CD14-positive monocyte (primary cell): ENCODE results near the gene NEMP1. TPM values are rescaled to one million over a fixed set of nuclear protein-coding genes. Genes with fewer than 3 reads are reported as not detected.

Source experiments
- DNase-seq, 3 donors: peaks; one replicate each; pipeline ENCODE4 v3.0.0-alpha.2; 2011 to 2022
- H2AFZ ChIP-seq: 2 replicates; pipeline ENCODE4 v1.6.0; 2012; ENCODE audit warnings: mild to moderate bottlenecking, low read depth, low read length, inconsistent platforms; ENCODE audit not compliant: insufficient read depth, poor library complexity, severe bottlenecking
- H3K27ac ChIP-seq, 2 donors: 1 replicate in 1 of 2; 2 replicates in 1 of 2; pipeline ENCODE4 v1.5.1; 2012 to 2013; ENCODE audit warnings: low read length in 2 of 2, control low read depth in 1 of 2, inconsistent platforms in 1 of 2, low read depth in 1 of 2, mild to moderate bottlenecking in 1 of 2
- H3K27me3 ChIP-seq, 2 donors: one replicate each; pipeline versions ENCODE4 v1.6.0 to v1.6.1; 2011 to 2013; ENCODE audit warnings: low read length in 2 of 2; ENCODE audit not compliant: control insufficient read depth in 2 of 2, insufficient read depth in 2 of 2
- H3K36me3 ChIP-seq, 2 donors: replicated peaks in 1 of 2; 1 replicate in 1 of 2; 2 replicates in 1 of 2; pipeline versions ENCODE4 v1.5.1 to v1.6.1; 2012 to 2013; ENCODE audit warnings: low read length in 2 of 2, control low read depth in 1 of 2, inconsistent platforms in 1 of 2, mild to moderate bottlenecking in 1 of 2; ENCODE audit not compliant: insufficient read depth in 2 of 2, control insufficient read depth in 1 of 2
- H3K4me1 ChIP-seq, 2 donors: 1 replicate in 1 of 2; 2 replicates in 1 of 2; pipeline versions ENCODE4 v1.5.1 to v1.6.1; 2012 to 2013; ENCODE audit warnings: low read length in 2 of 2, control low read depth in 1 of 2, inconsistent platforms in 1 of 2, mild to moderate bottlenecking in 1 of 2, moderate library complexity in 1 of 2; ENCODE audit not compliant: insufficient read depth in 2 of 2, control insufficient read depth in 1 of 2
- H3K4me2 ChIP-seq: replicated peaks from 2 replicates; pipeline ENCODE3; 2012; ENCODE audit warnings: low read length, moderate library complexity, mild to moderate bottlenecking; ENCODE audit not compliant: poor library complexity, severe bottlenecking; ENCODE audit errors: extremely low read depth
- H3K4me3 ChIP-seq, 3 experiments: fragments of 200-600 bp in 1 of 3; sonication (generic) in 1 of 3; replicated peaks in 1 of 3; 1 replicate in 2 of 3; 2 replicates in 1 of 3; pipeline ENCODE4 v1.5.1; 2011 to 2013; ENCODE audit warnings: low read length in 3 of 3, mild to moderate bottlenecking in 3 of 3, control low read depth in 2 of 3, low read depth in 2 of 3, inconsistent platforms in 1 of 3, moderate library complexity in 1 of 3
- H3K79me2 ChIP-seq: 2 replicates; pipeline ENCODE4 v1.6.0; 2012; ENCODE audit warnings: mild to moderate bottlenecking, control low read depth, inconsistent platforms, low read length, moderate library complexity; ENCODE audit not compliant: insufficient read depth
- H3K9ac ChIP-seq: 2 replicates; pipeline ENCODE4 v1.6.0; 2017; ENCODE audit warnings: low read length, mild to moderate bottlenecking; ENCODE audit not compliant: insufficient read depth, poor library complexity, severe bottlenecking
- H3K9me3 ChIP-seq, 2 donors: replicated peaks in 1 of 2; 1 replicate in 1 of 2; 2 replicates in 1 of 2; pipeline versions ENCODE4 v1.5.1 to v1.6.1; 2012 to 2013; ENCODE audit warnings: low read length in 2 of 2, control low read depth in 1 of 2; ENCODE audit not compliant: control insufficient read depth in 1 of 2, insufficient read depth in 1 of 2
- H4K20me1 ChIP-seq: 2 replicates; pipeline ENCODE4 v1.6.0; 2012; ENCODE audit warnings: mild to moderate bottlenecking, low read length, control low read depth, moderate library complexity; ENCODE audit not compliant: insufficient read depth
- H3K27ac Mint-ChIP-seq, 7 donors: one replicate each; pipeline ENCODE4 v1.8.0; 2020; ENCODE audit warnings: mild to moderate bottlenecking in 7 of 7, mixed read lengths in 7 of 7, moderate library complexity in 6 of 7, inconsistent platforms in 2 of 7
- H3K27me3 Mint-ChIP-seq, 3 donors: one replicate each; pipeline ENCODE4 v1.8.0; 2021 to 2022; ENCODE audit warnings: low read depth in 3 of 3, mild to moderate bottlenecking in 3 of 3, mixed read lengths in 3 of 3, moderate library complexity in 3 of 3, inconsistent platforms in 1 of 3
- H3K36me3 Mint-ChIP-seq, 2 donors: one replicate each; pipeline ENCODE4 v1.8.0; 2020; ENCODE audit warnings: mixed read lengths in 2 of 2, inconsistent platforms in 1 of 2, mild to moderate bottlenecking in 1 of 2
- H3K4me1 Mint-ChIP-seq: one replicate; pipeline ENCODE4 v1.8.0; 2020; ENCODE audit warnings: mild to moderate bottlenecking, mixed read lengths
- H3K4me3 Mint-ChIP-seq, 2 donors: one replicate each; pipeline ENCODE4 v1.8.0; 2020; ENCODE audit warnings: mild to moderate bottlenecking in 2 of 2, mixed read lengths in 2 of 2, moderate library complexity in 1 of 2
- H3K9me3 Mint-ChIP-seq, 7 donors: one replicate each; pipeline ENCODE4 v1.8.0; 2020 to 2022; ENCODE audit warnings: mixed read lengths in 7 of 7, mild to moderate bottlenecking in 6 of 7, moderate library complexity in 6 of 7, inconsistent platforms in 2 of 7
- CTCF ChIP-seq: fragments of 200-600 bp; IDR thresholded peaks from one replicate; pipeline ENCODE4 v1.8.0; 2022; ENCODE audit warnings: antibody characterized with exemption, mild to moderate bottlenecking
- WGBS: methylation state at CpG from one replicate; pipeline ENCODE4 v1.1.5; 2013; ENCODE audit warnings: missing lambda C conversion rate; ENCODE audit not compliant: insufficient coverage; 5-methylcytosine and 5-hydroxymethylcytosine counted together
- intact Hi-C, 2 donors: fragments of 100-400 bp; cut with micrococcal nuclease; formaldehyde crosslinking; loops; one replicate each; pipeline versions ENCODE4 v1.15.0 to v1.15.1; 2023
- polyA plus RNA-seq, 3 donors: library from polyadenylated mRNA; depleted of rRNA in 1 of 3; unstranded in 2 of 3; stranded (reverse) in 1 of 3; fragments of 300-500 nt in 2 of 3; fragments of >200 nt in 1 of 3; fragmentation: Illumina TruSeq in 2 of 3; gene quantifications; 1 replicate in 2 of 3; 2 replicates in 1 of 3; pipeline ENCODE4 v1.2.3, GENCODE V29; 2012 to 2021

Gene NEMP1
- polyA plus RNA-seq, 3 donors = 1.9 to 4.6 (median 2.2) TPM

- H3K36me3 ChIP-seq = no peaks in the 10 kb centered on the region
- H3K9ac ChIP-seq = no peak overlapping the region
- DNase-seq = no peak
- intact Hi-C loops = no loop called here
- H3K4me2 ChIP-seq = no peak overlapping the region
- no peak overlapping the region for H2AFZ ChIP-seq
- Mint-ChIP-seq H3K9me3 (no peaks in the 10 kb centered on the region), H3K36me3 (no peaks in the 10 kb centered on the region), H3K4me3 (peak overlapping the region in 1 of 2 donors; percentile 36), H3K27ac (no peak overlapping the region), H3K4me1 (peaks cover 12% of the 10 kb centered on the region), H3K27me3 (peaks cover 2 to 3% (median 3%) of the 10 kb centered on the region in 3 donors)
- no peak for TF ChIP-seq CTCF
- no peaks in the 10 kb centered on the region for H3K27me3 ChIP-seq
- H3K27ac ChIP-seq = no peak overlapping the region
- no peaks in the 10 kb centered on the region for H3K9me3 ChIP-seq
- H3K4me3 ChIP-seq = no peak overlapping the region
- no peaks in the 10 kb centered on the region for H4K20me1 ChIP-seq
- peaks cover 11% of the 10 kb centered on the region in 2 donors for H3K4me1 ChIP-seq
- H3K79me2 ChIP-seq = no peaks in the 10 kb centered on the region
- WGBS = 88% methylated on average over 2 of the region's 5 CpGs
Measured at GRCh38 chr12:57027805-57028153, 50.8 kb downstream of the NEMP1 start.

- H3K27me3 Mint-ChIP-seq = peaks cover 2 to 3% (median 3%) of the 10 kb centered on the region in 3 donors
- Histone ChIP-seq H4K20me1 (no peaks in the 10 kb centered on the region), H3K9me3 (no peaks in the 10 kb centered on the region), H3K27me3 (no peaks in the 10 kb centered on the region), H3K36me3 (no peaks in the 10 kb centered on the region), H3K9ac (no peak overlapping the region), H3K4me1 (peaks cover 11% of the 10 kb centered on the region in 2 donors), H3K4me3 (no peak overlapping the region), H3K79me2 (no peaks in the 10 kb centered on the region), H3K27ac (no peak overlapping the region), H2AFZ (no peak overlapping the region), H3K4me2 (no peak overlapping the region)
- no peak for DNase-seq
- intact Hi-C loops = no loop called here
- no peak for TF ChIP-seq CTCF
- WGBS = 62% methylated on average over 10 of the region's 13 CpGs
- no peaks in the 10 kb centered on the region for H3K9me3 Mint-ChIP-seq
- H3K27ac Mint-ChIP-seq = no peak overlapping the region
- peak overlapping the region in 1 of 2 donors; percentile 36 for H3K4me3 Mint-ChIP-seq
- no peaks in the 10 kb centered on the region for H3K36me3 Mint-ChIP-seq
- peaks cover 12% of the 10 kb centered on the region for H3K4me1 Mint-ChIP-seq
Measured at GRCh38 chr12:57027011-57027804, 51.4 kb downstream of the NEMP1 start.
